NT2/D1 (cell line): ENCODE measurements around the gene FER.

Experiments used
- SUZ12 ChIP-seq: IDR thresholded peaks from 2 replicates; pipeline ENCODE4 v1.6.1; 2011; ENCODE audit not compliant: insufficient read length, insufficient read depth; ENCODE audit errors: extremely low read depth
- YY1 ChIP-seq: IDR thresholded peaks from 2 replicates; pipeline ENCODE4 v1.6.1; 2011; ENCODE audit not compliant: insufficient read length, insufficient read depth

- TF ChIP-seq YY1 (no peak), SUZ12 (no peak)
Measured at GRCh38 chr5:109156885-109157284, 409.2 kb downstream of the FER start.
